GM18505 (cell line): ENCODE measurements around the gene KANSL1.
"Not testable (repeated sequence)": the region's sequence is repeated elsewhere in the genome, so short reads cannot be mapped to it uniquely, and the experiment has no call there.

ENCODE experiments used
- ATAC-seq: cut with Tn5 transposase; IDR thresholded peaks from one replicate; pipeline ENCODE4 v1.9.1; 2021; ENCODE audit not compliant: unreplicated experiment
- POLR2A ChIP-seq: IDR thresholded peaks from 4 replicates; pipeline ENCODE4 v1.6.1; 2011; ENCODE audit warnings: borderline replicate concordance; ENCODE audit not compliant: insufficient read depth, insufficient read length; ENCODE audit errors: extremely low read depth

Gene KANSL1

DNA sequence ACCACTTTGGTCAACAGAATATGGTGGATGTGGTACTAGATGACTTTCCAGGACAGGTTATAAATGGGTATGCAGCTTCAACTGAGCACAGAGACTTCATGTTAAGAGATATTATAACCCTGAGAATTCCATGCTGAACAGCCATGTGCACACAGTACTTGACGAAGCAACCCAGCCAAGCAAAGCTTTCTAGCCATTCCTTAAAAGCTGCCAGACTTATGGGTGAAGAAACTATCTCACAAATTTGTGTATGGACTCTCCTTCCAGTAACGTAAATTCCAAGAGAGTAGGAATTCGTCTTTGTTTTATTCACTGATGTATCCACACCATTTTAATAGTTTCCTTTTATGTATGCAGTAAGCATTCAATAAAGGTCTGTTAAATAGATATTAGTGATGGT, 76.1 kb downstream of the KANSL1 start:
- TF ChIP-seq POLR2A: no peak

DNA sequence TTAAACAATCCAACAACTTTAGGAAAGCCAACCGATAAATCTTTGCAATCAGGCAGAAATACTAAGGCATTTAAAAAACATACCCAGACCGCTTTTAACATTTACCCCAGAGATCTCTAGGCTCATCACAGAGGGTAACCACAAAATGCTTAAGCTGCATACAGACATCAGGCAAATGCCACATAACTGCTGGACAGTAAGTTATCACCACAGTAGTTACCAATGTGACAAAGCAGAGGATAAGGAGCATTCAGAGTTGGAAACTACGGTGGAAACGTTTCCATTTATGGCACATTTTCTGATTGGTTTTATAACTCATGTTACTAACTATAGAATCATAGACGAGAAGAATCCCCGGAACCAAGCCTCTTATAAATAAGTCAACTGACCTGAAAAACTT, 77.5 kb downstream of the KANSL1 start:
- ATAC-seq: no peak
- TF ChIP-seq POLR2A: no peak

More for the DNA sequence above, 76.1 kb downstream of the KANSL1 start:
- no peak for ATAC-seq

DNA sequence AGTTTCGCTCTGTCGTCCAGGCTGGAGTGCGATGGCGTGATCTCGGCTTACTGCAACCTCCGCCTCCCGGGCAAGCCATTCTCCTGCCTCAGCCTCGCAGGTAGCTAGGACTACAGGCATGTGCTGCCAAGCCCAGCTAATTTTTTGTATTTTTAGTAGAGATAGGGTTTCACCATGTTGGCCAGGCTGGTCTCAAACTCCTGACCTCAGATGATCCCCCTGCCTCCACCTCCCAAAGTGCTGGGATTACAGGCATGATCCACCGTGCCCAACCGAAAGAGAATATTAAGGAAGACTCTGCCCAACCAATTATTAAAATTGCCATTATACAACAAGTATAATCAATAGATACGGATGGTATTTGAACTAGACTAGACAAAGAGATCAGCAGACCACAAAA, 82.0 kb downstream of the KANSL1 start:
- not testable (repeated sequence) for ATAC-seq

DNA sequence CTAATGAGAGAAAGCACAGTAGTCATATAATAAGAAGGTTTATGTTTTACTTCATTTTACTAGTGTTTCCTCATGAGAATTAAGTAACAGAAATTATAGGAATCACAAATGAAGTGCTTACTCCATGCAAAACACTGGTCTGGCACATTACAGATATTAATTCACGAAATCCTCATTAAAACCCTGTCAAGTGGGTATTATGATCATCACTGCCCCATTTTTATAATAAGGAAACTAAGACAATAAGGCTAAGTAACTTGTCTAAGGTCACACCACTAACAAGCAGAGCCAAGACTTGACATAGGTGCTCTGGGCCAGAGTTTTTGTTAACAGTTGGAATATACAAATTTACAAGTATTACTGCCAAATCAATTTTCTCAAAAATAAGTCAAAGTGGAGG, 83.0 kb downstream of the KANSL1 start:
- no peak for ATAC-seq
- TF ChIP-seq POLR2A: no peak

DNA sequence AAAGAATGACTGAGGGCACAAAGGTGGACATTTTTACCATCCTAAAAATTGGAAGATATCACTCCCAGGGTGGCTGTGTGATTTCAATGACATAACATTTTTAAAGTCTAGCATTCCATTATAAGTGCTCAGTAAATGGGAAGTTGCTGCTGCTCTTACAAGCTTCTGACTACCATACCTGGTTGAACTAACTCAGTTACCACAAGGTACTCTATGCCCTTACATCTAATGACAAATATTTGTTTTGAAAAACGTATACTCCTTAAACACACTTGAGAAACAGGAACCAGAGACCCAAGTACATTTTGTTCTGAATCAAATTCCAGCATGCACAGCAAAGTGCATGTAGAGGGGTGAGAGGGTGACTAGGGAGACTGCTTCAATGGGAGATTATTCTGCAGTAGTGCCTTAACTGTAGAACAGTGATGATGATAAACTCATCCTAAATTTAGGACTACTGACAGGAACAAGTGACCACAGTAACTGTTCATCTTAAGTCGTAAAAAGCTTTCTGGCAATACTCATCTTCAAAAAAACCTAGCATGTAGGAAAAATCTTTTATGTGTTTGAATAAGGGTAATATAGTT, 83.5 kb downstream of the KANSL1 start:
- ATAC-seq: no peak
- no peak for TF ChIP-seq POLR2A

DNA sequence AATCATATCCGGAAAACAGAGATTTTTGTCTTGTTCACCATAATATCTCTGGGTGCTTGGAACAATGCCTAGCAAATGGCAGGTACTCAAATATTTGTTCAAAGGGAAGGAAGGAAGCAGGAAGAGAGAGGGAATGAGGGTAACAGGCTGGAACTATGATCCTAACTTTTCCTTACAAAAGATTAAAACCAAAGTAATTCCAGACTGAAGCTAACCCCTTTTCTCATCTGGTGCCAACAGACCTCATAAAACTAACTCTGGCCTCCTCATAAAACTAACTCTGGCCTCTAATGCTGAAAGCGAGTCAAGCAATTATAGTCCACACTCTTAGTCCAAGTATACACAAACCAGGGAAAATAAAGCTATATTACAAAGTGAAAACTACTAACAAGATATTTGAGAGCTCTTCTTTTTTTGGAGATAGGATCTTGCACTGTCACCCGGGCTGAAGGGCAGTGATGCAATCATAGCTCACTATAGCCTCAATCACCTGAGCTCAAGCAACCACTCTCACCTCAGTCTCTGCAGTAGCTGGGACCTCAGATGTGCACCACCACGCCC, 84.6 kb downstream of the KANSL1 start:
- TF ChIP-seq POLR2A: no peak
- no peak for ATAC-seq

DNA sequence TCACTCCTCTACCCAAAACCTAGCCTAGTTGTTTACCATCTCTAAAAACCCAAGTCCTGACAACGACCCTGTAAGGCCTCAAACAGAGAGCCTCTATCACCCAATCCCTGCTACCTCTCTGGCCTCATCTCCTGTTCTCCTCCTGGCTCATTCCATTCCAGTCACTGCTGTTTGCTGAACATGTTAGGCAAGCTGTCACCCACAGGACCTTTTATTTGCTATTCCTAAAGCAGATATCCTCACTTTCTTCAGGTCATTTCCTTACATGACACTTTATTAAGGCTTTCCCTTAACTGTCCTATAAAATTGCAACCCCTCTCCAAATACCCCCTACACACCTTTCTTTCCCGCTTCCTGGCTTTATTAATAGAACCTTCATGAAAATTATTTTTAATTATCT, 85.1 kb downstream of the KANSL1 start:
- ATAC-seq: no peak

DNA sequence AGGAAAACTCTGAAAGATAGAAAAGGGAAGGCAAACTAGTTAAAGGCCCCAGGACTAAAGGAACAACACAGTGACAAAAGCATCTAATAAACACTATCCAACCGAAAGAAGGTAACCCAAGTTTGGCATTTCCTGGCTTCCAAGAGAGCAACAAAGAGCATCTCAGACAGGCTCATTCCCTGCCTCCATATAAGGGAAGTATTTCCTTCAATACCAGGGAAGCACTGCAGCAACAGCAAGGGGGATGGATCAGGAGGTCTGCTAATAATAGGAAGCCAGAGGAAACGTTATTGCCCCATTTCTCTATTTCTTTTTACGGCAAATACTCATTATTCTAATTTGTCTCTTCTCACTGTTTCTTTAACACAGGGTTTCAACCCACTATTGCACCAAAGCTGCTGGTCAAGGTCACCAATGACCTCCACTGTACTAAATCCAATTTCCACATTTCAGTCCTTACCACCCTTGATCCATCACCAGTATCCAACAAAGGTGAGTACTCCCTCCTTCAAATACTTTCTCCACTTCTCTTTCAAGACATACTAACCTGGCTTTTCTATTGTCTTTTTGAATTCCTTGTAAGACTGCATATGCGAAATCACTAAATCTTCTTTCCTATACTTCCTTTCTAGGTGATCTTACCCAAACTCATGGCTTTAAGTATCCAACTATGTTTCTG, 86.1 kb downstream of the KANSL1 start:
- ATAC-seq: no peak
- TF ChIP-seq POLR2A: no peak

More for the DNA sequence above, 85.1 kb downstream of the KANSL1 start:
- no peak for TF ChIP-seq POLR2A

DNA sequence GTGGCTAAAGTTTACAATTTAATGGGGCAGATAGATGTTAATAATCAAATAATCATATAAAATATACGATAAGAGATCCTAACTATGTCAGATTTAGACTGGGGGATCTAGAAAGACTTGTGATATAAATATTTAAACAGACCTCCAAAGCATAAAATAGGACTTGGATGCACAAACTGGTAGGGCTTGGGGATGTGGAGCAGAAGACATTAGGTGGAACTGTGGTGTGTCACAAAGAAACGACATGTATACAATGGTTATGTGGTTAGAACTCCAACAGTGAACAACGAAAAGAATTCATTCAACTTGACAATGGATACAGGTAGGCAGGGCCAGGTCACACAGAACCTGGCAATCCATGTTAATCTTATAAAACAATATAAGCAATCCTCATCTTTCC, 90.4 kb downstream of the KANSL1 start:
- ATAC-seq: not testable (repeated sequence)

DNA sequence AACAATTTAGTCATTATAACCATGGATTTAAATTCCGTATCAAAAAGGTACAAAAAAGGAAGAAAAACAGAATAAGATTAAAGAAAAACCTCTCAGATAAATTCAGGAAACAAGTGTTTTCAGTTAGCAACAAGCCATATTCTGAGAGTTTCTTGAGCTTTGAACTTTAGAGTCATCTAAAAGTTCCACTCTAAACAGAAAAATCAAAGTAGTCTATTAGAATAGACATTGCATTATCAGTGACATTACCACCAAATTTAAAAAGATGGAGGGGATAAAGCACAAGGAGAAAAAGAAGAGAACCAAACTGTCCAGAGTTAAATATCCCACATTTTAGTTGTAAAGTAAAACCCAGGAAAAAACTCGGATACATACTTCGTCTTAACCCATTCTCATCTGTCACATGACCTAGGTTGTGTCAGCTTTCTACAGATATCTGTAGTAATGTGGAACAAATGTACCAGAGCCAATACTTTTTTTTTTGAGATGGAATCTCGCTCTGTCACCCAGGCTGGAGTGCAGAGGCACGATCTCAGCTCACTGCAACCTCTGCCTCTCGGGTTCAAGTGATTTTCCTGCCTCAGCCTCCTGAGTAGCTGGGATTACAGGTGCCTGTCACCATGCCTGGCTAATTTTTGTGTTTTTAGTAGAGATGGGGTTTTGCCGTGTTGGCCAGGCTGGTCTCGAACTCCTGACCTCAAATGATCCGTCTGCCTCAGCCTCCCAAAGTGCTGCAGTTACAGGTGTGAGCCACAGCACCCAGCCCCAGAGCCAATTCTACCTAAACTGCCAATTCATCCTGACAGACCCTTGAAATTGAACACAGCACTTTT, 91.2 kb downstream of the KANSL1 start:
- ATAC-seq: not testable (repeated sequence)

DNA sequence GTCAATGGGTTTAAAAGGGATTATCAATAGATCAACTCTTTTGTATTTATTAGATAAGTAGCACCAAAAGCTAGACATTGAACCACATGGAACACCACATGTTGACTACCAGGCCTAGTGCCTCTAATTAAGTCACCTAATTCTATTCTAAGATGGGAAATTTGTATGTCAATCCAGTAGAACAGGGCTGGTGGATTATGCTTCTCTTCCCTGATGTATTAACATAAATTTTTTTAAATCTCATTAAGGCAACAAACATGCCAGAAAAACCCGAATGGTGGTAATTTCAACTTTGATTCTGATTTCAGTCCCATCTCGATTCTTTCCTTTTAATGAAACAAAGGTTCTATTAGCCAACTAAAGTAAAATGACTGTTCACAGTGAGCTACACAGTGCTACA, 92.6 kb downstream of the KANSL1 start:
- TF ChIP-seq POLR2A: no peak
- ATAC-seq: no peak

DNA sequence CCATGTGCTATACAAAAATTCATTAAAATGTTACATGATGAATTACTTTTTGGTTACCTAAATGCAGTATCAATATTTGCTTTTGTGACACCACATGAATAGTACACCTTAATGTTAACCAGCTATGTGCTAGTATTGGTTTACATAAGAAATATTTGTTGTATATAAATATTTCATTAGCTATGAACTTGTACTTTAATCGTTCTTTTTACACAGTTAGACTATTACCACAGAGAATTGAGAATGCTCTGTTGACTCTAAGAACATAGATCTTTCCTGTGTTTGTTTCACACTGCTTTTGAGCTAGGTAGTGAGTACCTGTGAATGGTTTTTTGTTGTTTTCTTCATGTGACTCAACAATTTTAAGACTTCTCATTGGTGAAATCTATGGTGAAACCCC, 93.4 kb downstream of the KANSL1 start:
- no peak for ATAC-seq
- TF ChIP-seq POLR2A: no peak

DNA sequence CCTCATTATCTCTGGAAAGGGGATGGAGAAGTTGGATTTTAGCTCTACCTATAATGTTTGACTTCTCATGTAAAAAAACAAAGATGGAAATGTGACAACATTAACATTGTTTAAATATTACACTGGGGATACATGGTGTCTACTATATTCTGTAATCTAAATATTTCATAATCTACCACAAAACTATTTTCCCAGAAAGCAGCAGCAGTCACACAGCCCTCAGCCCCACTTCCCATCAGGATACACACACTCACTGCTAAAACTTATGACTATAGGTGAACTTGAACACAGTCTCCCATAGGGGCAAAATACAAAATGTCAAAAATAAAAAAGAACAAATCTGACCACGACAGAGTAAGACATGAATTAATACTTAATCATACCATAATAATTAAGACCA, 95.7 kb downstream of the KANSL1 start:
- TF ChIP-seq POLR2A: no peak
- no peak for ATAC-seq

DNA sequence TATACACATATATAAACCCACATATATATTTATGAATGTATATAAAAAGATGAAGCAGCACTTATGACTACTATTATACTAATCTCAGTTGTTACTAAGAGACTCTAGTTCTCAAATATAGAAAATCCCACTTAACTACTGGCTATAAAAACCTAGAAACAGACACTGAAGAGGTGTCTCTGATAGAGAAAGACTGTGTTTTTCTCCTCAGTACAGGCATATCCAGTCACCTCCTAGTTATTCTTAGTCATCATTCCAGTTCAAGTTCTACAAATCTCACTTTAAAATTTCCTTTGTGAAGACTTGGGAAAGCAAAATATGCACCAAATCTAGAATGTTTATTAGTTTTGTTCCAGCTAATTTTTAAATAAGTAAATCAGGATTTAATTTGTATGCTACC, 100.2 kb downstream of the KANSL1 start:
- TF ChIP-seq POLR2A: no peak
- no peak for ATAC-seq
